Measurements from ENCODE around the gene KCNJ15. TPM values are rescaled to one million over a fixed set of nuclear protein-coding genes. Genes with fewer than 3 reads are reported as not detected.

Gene KCNJ15
- under 1 TPM in 1 of 6 donors, not detected in 5; 0.16 TPM for polyA plus RNA-seq (ENCODE audit: low read depth in 6 of 6)

DNA sequence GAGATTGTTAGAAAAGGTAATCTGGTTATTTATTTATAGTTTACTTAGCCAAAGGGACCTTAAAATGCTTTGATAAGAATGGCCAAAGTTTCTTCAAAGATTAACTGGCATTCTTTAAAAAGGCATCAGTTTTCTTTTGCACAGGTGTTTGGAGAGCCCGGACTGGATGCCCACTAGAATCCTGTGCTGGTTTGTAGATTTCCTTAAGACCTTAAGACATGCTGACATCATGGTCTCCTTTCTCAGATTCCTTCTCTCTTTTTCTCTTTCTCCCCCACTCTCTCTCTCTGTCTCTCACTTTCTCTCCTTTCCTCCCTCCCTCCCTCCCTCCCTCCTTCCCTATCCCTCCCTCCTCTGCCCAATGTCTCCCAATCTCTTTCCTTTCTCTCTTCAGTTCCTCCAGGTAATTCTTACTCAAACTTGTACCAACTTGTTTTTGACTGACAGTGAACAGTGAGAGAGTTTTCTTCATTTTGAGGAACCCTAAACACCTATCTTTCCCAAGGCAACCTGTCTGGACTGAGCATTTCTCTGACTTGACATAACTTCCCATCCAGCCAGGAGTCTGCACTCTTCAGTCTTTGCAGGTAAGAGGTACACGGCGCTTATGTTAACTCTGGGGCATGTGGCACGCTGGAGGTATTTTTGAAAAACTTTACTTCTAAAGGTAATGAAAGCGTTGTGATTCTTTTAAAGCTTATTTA is at the start of gene KCNJ15:
KCNJ15 (plus strand) TSS at position 393 of the 704 bp plus-strand sequence. CDS start 42,271 bp downstream, outside the sequence.
- H3K36me3 Mint-ChIP-seq, result no peaks in the 10 kb centered on the region
- H3K27ac Mint-ChIP-seq, result no peak within 1 kb of the TSS
- H3K4me1 Mint-ChIP-seq, result no peaks in the 10 kb centered on the region
- H3K4me3 Mint-ChIP-seq, result no peak within 1 kb of the TSS
- no peaks in the 10 kb centered on the region for H3K9me3 Mint-ChIP-seq
- DNase-seq, result no peak
- ATAC-seq (ENCODE audit: low read depth in 2 of 2), result no peak
- H3K27me3 Mint-ChIP-seq, result peaks cover 0 to 14% (median 0%) of the 10 kb centered on the region in 3 donors

DNA sequence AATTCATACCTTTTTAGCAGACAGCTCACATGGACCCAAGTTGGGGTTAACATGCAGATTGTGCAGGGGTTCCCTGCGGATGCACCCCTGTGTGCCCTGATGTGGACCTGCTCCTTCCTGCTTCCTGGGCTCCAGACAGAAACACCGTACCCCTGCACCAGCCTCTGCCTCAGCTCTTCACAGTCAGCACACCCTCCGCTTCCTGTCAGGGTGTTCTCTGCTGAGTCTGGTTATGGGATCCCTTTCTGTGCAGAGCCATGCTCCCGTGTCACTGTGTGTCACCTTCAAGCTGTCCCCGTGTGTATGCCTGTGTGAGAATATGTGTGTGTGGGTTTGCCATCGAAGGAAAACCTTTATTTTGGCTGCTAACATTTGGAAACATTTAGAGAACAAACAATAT is 48.7 kb upstream of the KCNJ15 start:
- Mint-ChIP-seq H3K27me3 (peaks cover 0 to 40% (median 29%) of the 10 kb centered on the region in 3 donors), H3K9me3 (peaks cover 0 to 15% (median 4%) of the 10 kb centered on the region in 7 donors), H3K36me3 (no peaks in the 10 kb centered on the region), H3K4me1 (no peaks in the 10 kb centered on the region), H3K4me3 (no peak overlapping the region), H3K27ac (no peak overlapping the region)
- DNase-seq (no peak), ATAC-seq (ENCODE audit: low read depth in 2 of 2) (no peak)

DNA sequence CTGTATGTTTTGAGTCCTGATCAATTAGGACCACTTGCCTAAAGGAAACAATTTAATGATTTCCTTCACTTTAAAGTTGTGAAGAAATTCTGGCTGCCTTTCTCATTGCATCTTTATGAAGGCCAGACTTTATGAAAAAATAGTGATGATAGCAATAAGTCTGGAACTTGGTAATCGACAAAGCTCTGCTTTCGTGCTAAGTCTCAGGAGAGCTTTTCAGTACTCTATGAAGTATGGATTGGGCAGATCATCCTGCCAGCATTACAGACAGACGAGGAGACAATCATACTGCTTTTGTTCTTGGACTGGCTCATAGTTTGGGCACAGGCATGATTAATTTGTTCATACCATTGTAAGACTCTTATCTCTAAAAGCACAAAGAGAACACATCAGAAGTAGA is 45.5 kb upstream of the KCNJ15 start:
- peaks cover 0 to 45% (median 23%) of the 10 kb centered on the region in 3 donors for H3K27me3 Mint-ChIP-seq
- H3K36me3 Mint-ChIP-seq, result no peaks in the 10 kb centered on the region
- DNase-seq, result no peak
- no peak overlapping the region for H3K27ac Mint-ChIP-seq
- no peaks in the 10 kb centered on the region for H3K4me1 Mint-ChIP-seq
- ATAC-seq (ENCODE audit: low read depth in 2 of 2), result no peak
- H3K9me3 Mint-ChIP-seq, result peaks cover 0 to 10% (median 4%) of the 10 kb centered on the region in 7 donors
- no peak overlapping the region for H3K4me3 Mint-ChIP-seq

DNA sequence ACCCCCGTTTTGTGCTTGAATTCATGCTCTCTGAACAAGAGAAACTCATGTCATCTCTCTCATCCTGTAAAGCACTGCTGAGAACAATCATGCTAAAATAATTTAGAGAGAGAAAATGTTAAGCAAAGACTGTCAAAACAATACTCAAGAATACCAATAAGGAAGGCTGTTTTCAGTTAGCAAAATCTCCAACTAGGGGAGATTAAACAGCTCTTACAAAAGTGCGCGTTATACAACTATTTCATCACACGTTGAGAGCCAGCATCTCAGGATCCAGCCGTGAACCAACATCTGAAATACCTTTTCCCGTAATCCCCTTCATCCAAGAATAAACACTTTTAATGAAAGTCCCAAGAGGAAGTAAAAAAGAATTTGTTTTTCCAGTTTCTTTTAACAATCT is 44.1 kb upstream of the KCNJ15 start:
- no peak for DNase-seq
- Mint-ChIP-seq H3K27me3 (peaks cover 0 to 37% (median 16%) of the 10 kb centered on the region in 3 donors), H3K4me3 (no peak overlapping the region), H3K4me1 (no peaks in the 10 kb centered on the region), H3K27ac (no peak overlapping the region), H3K36me3 (no peaks in the 10 kb centered on the region), H3K9me3 (peaks cover 0 to 10% (median 4%) of the 10 kb centered on the region in 7 donors)
- no peak for ATAC-seq (ENCODE audit: low read depth in 2 of 2)

DNA sequence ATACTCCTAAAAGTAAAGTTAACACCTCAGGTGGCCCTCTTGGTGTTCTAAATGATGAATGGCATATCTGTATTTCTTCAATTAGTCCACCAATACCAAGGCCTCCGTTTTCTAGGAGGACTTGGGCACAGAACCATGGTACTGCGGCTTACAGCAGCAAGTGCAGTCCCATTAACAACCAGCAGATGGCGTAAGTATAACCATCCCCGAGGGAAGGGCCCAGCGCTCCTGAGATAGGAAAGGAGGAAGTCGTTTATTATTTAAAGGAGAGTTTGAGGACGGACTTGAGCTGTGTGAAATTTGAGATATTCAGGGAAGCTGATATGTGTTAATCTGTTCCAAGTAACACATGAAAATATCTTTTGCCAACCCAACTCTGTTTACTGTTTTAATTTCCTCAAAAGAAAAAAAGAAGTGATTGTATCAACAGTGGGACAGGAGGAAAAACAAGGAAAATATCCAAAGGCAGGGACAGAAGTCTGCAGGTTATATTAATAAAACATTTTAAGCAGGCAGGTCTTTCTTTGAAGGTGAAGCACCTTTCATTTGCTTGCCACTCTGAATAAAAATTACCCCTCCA is 37.7 kb upstream of the KCNJ15 start:
- peaks cover 0 to 8% (median 6%) of the 10 kb centered on the region in 3 donors for H3K27me3 Mint-ChIP-seq
- peaks cover 0 to 14% of the 10 kb centered on the region in 2 donors for H3K36me3 Mint-ChIP-seq
- ATAC-seq (ENCODE audit: low read depth in 2 of 2) (peak in 1 of 2 donors; percentile 43), DNase-seq (peak; percentile 14)
- H3K4me3 Mint-ChIP-seq, result no peak overlapping the region
- no peak overlapping the region for H3K27ac Mint-ChIP-seq
- peaks cover 7 to 40% (median 22%) of the 10 kb centered on the region in 7 donors for H3K9me3 Mint-ChIP-seq
- peaks cover 0 to 4% (median 0%) of the 10 kb centered on the region in 3 donors for H3K4me1 Mint-ChIP-seq

DNA sequence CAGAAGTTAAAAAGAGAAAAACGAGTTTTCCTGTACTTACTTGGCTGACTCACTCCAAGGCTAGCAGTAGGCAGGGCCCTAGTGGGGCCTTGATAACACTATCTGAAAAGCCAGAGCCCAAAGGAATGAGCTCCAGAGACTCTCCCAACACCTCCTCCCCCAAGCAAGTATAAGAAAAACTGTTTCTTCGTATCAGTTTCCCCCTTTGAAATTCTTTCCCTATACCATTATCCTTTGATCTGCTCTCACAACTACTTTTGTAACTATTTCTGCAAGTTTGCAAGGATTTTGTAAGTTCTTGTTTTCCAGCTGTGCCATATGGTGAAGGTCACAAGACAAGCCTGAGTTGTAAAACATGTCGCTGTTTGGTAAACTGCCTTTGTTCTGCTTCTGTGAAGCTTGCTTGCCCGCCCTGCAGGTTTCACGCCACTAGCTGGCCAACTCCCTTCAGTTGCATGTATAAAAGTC is 36.5 kb upstream of the KCNJ15 start:
- Mint-ChIP-seq H3K27me3 (peaks cover 0 to 8% (median 6%) of the 10 kb centered on the region in 3 donors), H3K4me3 (no peak overlapping the region), H3K4me1 (peaks cover 0 to 4% (median 0%) of the 10 kb centered on the region in 3 donors), H3K9me3 (peaks cover 10 to 51% (median 31%) of the 10 kb centered on the region in 7 donors), H3K27ac (no peak overlapping the region), H3K36me3 (peaks cover 0 to 14% of the 10 kb centered on the region in 2 donors)
- DNase-seq (no peak), ATAC-seq (ENCODE audit: low read depth in 2 of 2) (no peak)

DNA sequence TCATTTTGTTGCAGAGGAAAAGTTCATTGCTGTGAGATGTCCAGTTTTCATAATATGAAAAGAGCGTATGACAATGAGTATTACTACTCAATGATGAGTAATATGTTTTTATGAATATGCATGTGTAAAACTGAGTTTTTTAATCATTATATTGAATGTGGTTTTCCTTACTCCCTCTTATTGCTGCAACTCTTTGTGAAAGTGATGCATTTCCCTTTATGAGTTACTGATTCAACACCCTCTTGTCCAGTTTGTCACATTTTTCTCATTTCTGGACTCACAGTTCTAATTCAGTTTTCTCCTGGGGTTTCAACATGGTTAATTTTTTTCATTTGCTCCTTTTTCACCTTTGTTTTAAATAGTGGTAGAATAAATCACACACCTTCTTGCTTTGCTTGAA is 35.2 kb upstream of the KCNJ15 start:
- DNase-seq, result no peak
- Mint-ChIP-seq H3K36me3 (peaks cover 0 to 14% of the 10 kb centered on the region in 2 donors), H3K27me3 (peaks cover 0 to 8% (median 6%) of the 10 kb centered on the region in 3 donors), H3K27ac (no peak overlapping the region), H3K4me1 (peaks cover 0 to 4% (median 0%) of the 10 kb centered on the region in 3 donors), H3K9me3 (peaks cover 12 to 64% (median 42%) of the 10 kb centered on the region in 7 donors), H3K4me3 (no peak overlapping the region)
- no peak for ATAC-seq (ENCODE audit: low read depth in 2 of 2)

DNA sequence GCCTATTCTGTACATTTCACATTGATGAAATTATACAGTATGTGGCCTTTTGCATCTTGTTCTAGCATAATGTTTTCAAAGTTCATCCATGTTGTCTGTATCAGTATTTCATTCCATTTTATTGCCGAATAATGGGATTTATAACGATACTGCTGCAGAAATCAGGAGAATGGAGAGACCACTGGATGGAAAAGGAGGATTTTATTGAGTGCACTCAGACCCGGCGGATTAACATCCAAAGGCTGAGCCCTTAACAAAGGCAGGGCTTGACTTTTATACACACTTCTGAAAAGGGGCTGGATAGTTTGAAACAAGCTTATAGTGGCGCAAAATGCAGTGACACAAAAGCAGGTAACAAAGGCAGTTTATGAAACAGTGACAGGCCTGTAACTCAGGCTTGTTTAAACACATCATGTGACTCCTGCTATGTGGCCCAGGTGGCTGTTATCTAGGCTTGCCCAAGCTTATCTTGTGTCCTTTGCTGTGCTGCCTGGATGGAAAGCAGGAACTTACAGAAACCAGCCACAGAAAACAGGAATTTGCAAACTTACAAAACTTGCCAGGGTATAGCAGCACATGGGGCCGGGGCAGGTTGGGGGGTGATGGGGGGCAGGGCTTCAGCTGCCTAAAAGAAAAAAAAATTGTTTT is 32.8 kb upstream of the KCNJ15 start:
- ATAC-seq (ENCODE audit: low read depth in 2 of 2) (no peak), DNase-seq (no peak)
- Mint-ChIP-seq H3K27me3 (peaks cover 3 to 6% (median 4%) of the 10 kb centered on the region in 3 donors), H3K36me3 (peaks cover 0 to 26% of the 10 kb centered on the region in 2 donors), H3K4me1 (peaks cover 0 to 2% (median 1%) of the 10 kb centered on the region in 3 donors), H3K4me3 (no peak overlapping the region), H3K27ac (no peak overlapping the region), H3K9me3 (peaks cover 25 to 89% (median 61%) of the 10 kb centered on the region in 7 donors)

DNA sequence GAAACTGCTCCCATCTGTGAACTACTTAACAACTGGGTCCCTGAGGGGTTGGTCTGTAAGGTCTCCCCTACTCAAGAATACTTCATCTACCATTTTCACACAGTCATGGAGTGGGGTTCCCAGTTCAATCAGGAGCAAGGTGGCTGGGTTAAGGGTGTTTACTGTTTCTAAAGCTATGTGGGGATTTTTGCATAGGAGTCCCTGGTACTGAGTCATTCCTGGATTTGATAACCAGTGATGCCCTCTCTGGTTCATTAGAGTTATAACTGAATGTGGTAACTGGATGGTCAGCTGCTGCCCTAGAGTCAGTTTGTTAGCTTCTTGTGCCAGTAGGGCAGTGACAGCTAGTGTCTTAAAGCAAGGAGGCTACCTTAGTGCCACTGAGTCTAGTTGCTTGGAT is 29.4 kb upstream of the KCNJ15 start:
- ATAC-seq (ENCODE audit: low read depth in 2 of 2) (no peak), DNase-seq (no peak)
- Mint-ChIP-seq H3K4me3 (no peak overlapping the region), H3K4me1 (peaks cover 0 to 1% (median 0%) of the 10 kb centered on the region in 3 donors), H3K9me3 (peaks cover 24 to 100% (median 66%) of the 10 kb centered on the region in 7 donors), H3K27ac (no peak overlapping the region), H3K27me3 (peaks cover 0 to 3% (median 0%) of the 10 kb centered on the region in 3 donors), H3K36me3 (peaks cover 0 to 35% of the 10 kb centered on the region in 2 donors)

DNA sequence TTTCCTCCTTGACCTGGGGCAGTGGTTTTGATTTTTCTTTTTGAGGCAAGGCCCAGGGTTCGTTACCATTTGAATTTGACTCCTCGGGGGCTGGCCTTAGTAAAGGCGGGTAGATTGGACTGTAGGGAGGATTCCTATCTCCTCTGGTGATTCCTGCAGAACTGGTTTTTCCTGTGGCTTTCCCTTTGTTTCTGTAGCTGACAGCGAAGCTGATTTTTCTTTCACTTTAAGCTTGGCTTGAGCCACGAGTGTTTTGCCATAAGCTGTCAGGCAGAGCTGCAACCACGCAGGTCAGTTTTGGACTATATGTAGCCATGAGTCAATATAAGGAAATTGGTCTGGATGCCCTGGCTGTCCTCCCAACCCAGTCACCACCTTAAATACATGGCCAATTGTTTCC is 28.7 kb upstream of the KCNJ15 start:
- no peak for ATAC-seq (ENCODE audit: low read depth in 2 of 2)
- Mint-ChIP-seq H3K9me3 (peaks cover 24 to 96% (median 61%) of the 10 kb centered on the region in 7 donors), H3K4me3 (no peak overlapping the region), H3K36me3 (peaks cover 0 to 28% of the 10 kb centered on the region in 2 donors), H3K4me1 (peaks cover 0 to 1% (median 0%) of the 10 kb centered on the region in 3 donors), H3K27me3 (peaks cover 0 to 3% (median 0%) of the 10 kb centered on the region in 3 donors), H3K27ac (no peak overlapping the region)
- DNase-seq, result no peak

DNA sequence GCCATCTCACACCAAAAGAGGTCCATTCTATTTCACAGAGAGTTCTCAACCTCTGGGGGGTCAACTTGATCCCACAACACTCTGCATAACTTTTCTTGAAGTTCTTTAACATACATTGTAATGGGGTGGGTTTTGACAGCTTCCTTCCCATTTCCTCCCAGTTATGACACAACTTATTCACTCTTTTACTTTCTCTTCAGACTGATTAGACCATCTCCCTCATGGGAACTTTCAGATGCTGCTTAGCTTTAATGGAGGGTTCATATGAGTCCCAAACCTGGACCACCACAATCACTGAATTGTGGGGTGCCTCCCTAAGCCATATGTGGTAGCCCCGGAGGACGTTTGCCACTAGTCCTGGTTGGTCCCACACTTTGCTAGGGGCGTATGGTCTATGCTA is 28.3 kb upstream of the KCNJ15 start:
- Mint-ChIP-seq H3K9me3 (peaks cover 23 to 95% (median 61%) of the 10 kb centered on the region in 7 donors), H3K27ac (no peak overlapping the region), H3K36me3 (peaks cover 0 to 28% of the 10 kb centered on the region in 2 donors), H3K27me3 (peaks cover 0 to 3% (median 0%) of the 10 kb centered on the region in 3 donors), H3K4me1 (peaks cover 0 to 1% (median 0%) of the 10 kb centered on the region in 3 donors), H3K4me3 (no peak overlapping the region)
- no peak for ATAC-seq (ENCODE audit: low read depth in 2 of 2)
- DNase-seq, result no peak

DNA sequence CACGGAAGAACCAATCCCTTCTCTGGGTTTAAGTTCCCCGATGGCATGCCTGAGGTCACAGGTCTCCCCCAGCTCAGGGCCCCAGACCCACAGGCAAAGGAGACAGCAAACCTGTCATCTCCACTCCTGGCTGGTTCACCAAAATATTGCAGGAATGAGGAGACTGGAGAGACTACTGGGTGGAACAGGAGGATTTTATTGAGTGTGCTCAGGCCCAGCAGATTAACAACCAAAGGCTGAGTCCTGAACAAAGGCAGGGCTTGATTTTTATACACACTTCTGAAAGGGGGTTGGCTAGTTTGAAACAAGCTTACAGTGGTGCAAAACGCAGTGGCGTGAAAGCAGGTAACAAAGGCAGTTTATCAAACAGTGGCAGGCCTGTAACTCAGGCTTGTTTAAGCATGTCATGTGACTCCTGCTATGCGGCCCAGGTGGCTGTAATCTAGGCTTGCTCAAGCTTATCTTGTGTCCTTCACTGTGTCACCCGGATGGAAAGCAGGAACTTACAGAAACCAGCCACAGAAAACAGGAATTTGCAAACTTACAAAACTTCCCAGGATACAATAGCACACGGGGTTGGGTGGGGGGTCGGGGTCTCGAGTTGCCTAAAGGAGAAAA is 27.4 kb upstream of the KCNJ15 start:
- Mint-ChIP-seq H3K9me3 (peaks cover 18 to 87% (median 55%) of the 10 kb centered on the region in 7 donors), H3K27ac (no peak overlapping the region)

More for the DNA sequence above, 27.4 kb upstream of the KCNJ15 start:
- peaks cover 0 to 28% of the 10 kb centered on the region in 2 donors for H3K36me3 Mint-ChIP-seq
- no peak for ATAC-seq (ENCODE audit: low read depth in 2 of 2)
- H3K4me1 Mint-ChIP-seq, result peaks cover 0 to 1% (median 0%) of the 10 kb centered on the region in 3 donors
- no peak for DNase-seq
- H3K4me3 Mint-ChIP-seq, result no peak overlapping the region
- peaks cover 0 to 3% (median 0%) of the 10 kb centered on the region in 3 donors for H3K27me3 Mint-ChIP-seq
